IMR-90 (cell line): ENCODE measurements around the gene ACTC1. TPM values are rescaled to one million over a fixed set of nuclear protein-coding genes. Genes with fewer than 3 reads are reported as not detected.
A peak's percentile ranks its signal among the peaks of the same experiment; 100 is the strongest.

ENCODE experiments used
- ATAC-seq: fragments of 200-7000 bp; cut with Tn5 transposase; 2 replicates; pipeline ENCODE4 v1.9.1; 2020; ENCODE audit warnings: low read depth, mild to moderate bottlenecking, moderate library complexity
- BruUV-seq: library from RNA; stranded (reverse); fragments of 400-500 nt; replicated peaks from 2 replicates; lab custom pipeline; 2021; lab: Mats Ljungman, UMichigan
- CTCF ChIA-PET: fragments of 300-600 bp; formaldehyde crosslinking; extraction: SDS; loops from one replicate; lab custom pipeline; 2021; ENCODE audit warnings: antibody characterized with exemption; lab: Yijun Ruan, JAX
- POLR2A ChIA-PET: fragments of 300-600 bp; sonication (Branson Sonifier 250); formaldehyde crosslinking; loops from one replicate; lab custom pipeline; 2022; ENCODE audit warnings: antibody characterized with exemption; ENCODE audit not compliant: unreplicated experiment; lab: Charles Lee
- DNase-seq: peaks from one replicate; pipeline ENCODE4 v3.0.0; 2013
- H2AFZ ChIP-seq: replicated peaks from 2 replicates; pipeline ENCODE3; 2013; ENCODE audit warnings: low read length, mild to moderate bottlenecking; ENCODE audit not compliant: poor library complexity
- H2AK5ac ChIP-seq: 2 replicates; pipeline ENCODE4 v1.6.1; 2013; ENCODE audit warnings: low read depth, low read length, inconsistent platforms
- H2AK9ac ChIP-seq: replicated peaks from 2 replicates; pipeline ENCODE3; 2013; ENCODE audit warnings: mild to moderate bottlenecking, low read depth, low read length, moderate library complexity; ENCODE audit not compliant: poor library complexity
- H2BK120ac ChIP-seq: 2 replicates; pipeline ENCODE4 v1.6.1; 2013; ENCODE audit warnings: low read depth, low read length, inconsistent platforms
- H2BK15ac ChIP-seq: 3 replicates; pipeline ENCODE4 v1.6.1; 2013; ENCODE audit warnings: low read depth, low read length, inconsistent platforms
- H2BK20ac ChIP-seq: 2 replicates; pipeline ENCODE4 v1.6.1; 2013; ENCODE audit warnings: low read depth, mild to moderate bottlenecking, inconsistent platforms, low read length, moderate library complexity
- H2BK5ac ChIP-seq: 2 replicates; pipeline ENCODE4 v1.6.1; 2013; ENCODE audit warnings: mild to moderate bottlenecking, low read depth, low read length, inconsistent platforms; ENCODE audit not compliant: poor library complexity, severe bottlenecking
- H3K14ac ChIP-seq: replicated peaks from 2 replicates; pipeline ENCODE4 v1.6.1; 2013; ENCODE audit warnings: low read depth, low read length, inconsistent platforms
- H3K18ac ChIP-seq: 2 replicates; pipeline ENCODE4 v1.6.1; 2013; ENCODE audit warnings: low read depth, low read length, control low read depth
- H3K23ac ChIP-seq: 2 replicates; pipeline ENCODE4 v1.6.1; 2013; ENCODE audit warnings: low read depth, low read length, inconsistent platforms
- H3K27ac ChIP-seq: 2 replicates; pipeline ENCODE4 v1.5.1; 2013; ENCODE audit warnings: mild to moderate bottlenecking, control low read depth, low read length; ENCODE audit not compliant: insufficient read depth
- H3K27me3 ChIP-seq: 2 replicates; pipeline ENCODE4 v1.6.1; 2013; ENCODE audit warnings: low read length; ENCODE audit not compliant: control insufficient read depth, insufficient read depth
- H3K36me3 ChIP-seq: 2 replicates; pipeline ENCODE4 v1.6.1; 2013; ENCODE audit warnings: low read length, mixed read lengths; ENCODE audit not compliant: control insufficient read depth, insufficient read depth
- H3K4ac ChIP-seq: 2 replicates; pipeline ENCODE4 v1.6.1; 2013; ENCODE audit warnings: low read depth, low read length, inconsistent platforms
- H3K4me1 ChIP-seq: 2 replicates; pipeline ENCODE4 v1.6.1; 2013; ENCODE audit warnings: low read length, mixed read lengths; ENCODE audit not compliant: control insufficient read depth, insufficient read depth
- H3K4me2 ChIP-seq: 2 replicates; pipeline ENCODE4 v1.6.1; 2013; ENCODE audit warnings: low read depth, mild to moderate bottlenecking, control low read depth, low read length, moderate library complexity
- H3K4me3 ChIP-seq: 2 replicates; pipeline ENCODE4 v1.5.1; 2013; ENCODE audit warnings: low read depth, mild to moderate bottlenecking, control low read depth, low read length, moderate library complexity; ENCODE audit not compliant: insufficient read depth
- H3K56ac ChIP-seq: 2 replicates; pipeline ENCODE4 v1.6.1; 2013; ENCODE audit warnings: low read length, inconsistent platforms; ENCODE audit not compliant: insufficient read depth; ENCODE audit errors: extremely low read depth
- H3K79me1 ChIP-seq, 2 experiments: 2 replicates each; pipeline ENCODE4 v1.6.1; 2013; ENCODE audit warnings: low read length in 2 of 2, inconsistent platforms in 1 of 2, low read depth in 1 of 2
- H3K9ac ChIP-seq: 2 replicates; pipeline ENCODE4 v1.6.1; 2013; ENCODE audit warnings: low read depth, low read length, control low read depth
- H3K9me1 ChIP-seq: 2 replicates; pipeline ENCODE4 v1.6.1; 2013; ENCODE audit warnings: low read length, inconsistent platforms; ENCODE audit not compliant: insufficient read depth
- H3K9me3 ChIP-seq: 2 replicates; pipeline ENCODE4 v1.6.1; 2013; ENCODE audit warnings: low read length; ENCODE audit not compliant: control insufficient read depth, insufficient read depth
- H4K20me1 ChIP-seq: 2 replicates; pipeline ENCODE4 v1.6.1; 2013; ENCODE audit warnings: low read length, inconsistent platforms; ENCODE audit not compliant: insufficient read depth
- H4K5ac ChIP-seq: 2 replicates; pipeline ENCODE4 v1.6.1; 2013; ENCODE audit warnings: mild to moderate bottlenecking, low read depth, low read length, control low read depth
- H4K8ac ChIP-seq, 2 experiments: 2 replicates each; pipeline ENCODE4 v1.6.1; 2013; ENCODE audit warnings: low read depth in 2 of 2, low read length in 2 of 2, control low read depth in 1 of 2, inconsistent platforms in 1 of 2
- H4K91ac ChIP-seq: 2 replicates; pipeline ENCODE4 v1.6.1; 2013; ENCODE audit warnings: low read depth, low read length, inconsistent platforms; ENCODE audit not compliant: insufficient read depth
- BHLHE40 ChIP-seq: fragments of 150-350 bp; IDR thresholded peaks from 2 replicates; pipeline ENCODE4 v1.6.1; 2016; ENCODE audit warnings: mild to moderate bottlenecking, low read depth, low read length
- CEBPB ChIP-seq: IDR thresholded peaks from 2 replicates; pipeline ENCODE4 v1.6.1; 2012; ENCODE audit warnings: low read depth, low read length, improper control_type of control experiment
- CHD1 ChIP-seq: IDR thresholded peaks from 2 replicates; pipeline ENCODE4 v1.6.1; 2012; ENCODE audit warnings: low read depth, low read length, improper control_type of control experiment
- CTCF ChIP-seq: conservative IDR thresholded peaks from 2 replicates; pipeline ENCODE4 v1.5.1; 2012; ENCODE audit warnings: mild to moderate bottlenecking, low read depth, low read length, improper control_type of control experiment
- FOS ChIP-seq: fragments of 150-350 bp; IDR thresholded peaks from 2 replicates; pipeline ENCODE4 v1.6.1; 2016; ENCODE audit warnings: low read depth, low read length
- MAFK ChIP-seq: IDR thresholded peaks from 2 replicates; pipeline ENCODE4 v1.6.1; 2012; ENCODE audit warnings: low read depth, low read length, improper control_type of control experiment
- MAZ ChIP-seq: IDR thresholded peaks from 2 replicates; pipeline ENCODE4 v1.6.1; 2012; ENCODE audit warnings: low read depth, mild to moderate bottlenecking, low read length, improper control_type of control experiment, moderate library complexity, borderline replicate concordance
- MXI1 ChIP-seq: IDR thresholded peaks from 2 replicates; pipeline ENCODE4 v1.6.1; 2012; ENCODE audit warnings: low read depth, mild to moderate bottlenecking, low read length, moderate library complexity, borderline replicate concordance
- NFE2L2 ChIP-seq: fragments of 150-350 bp; IDR thresholded peaks from 2 replicates; pipeline ENCODE4 v1.6.1; 2016; ENCODE audit warnings: low read depth, mild to moderate bottlenecking, low read length
- POLR2A ChIP-seq: IDR thresholded peaks from 2 replicates; pipeline ENCODE4 v1.6.1; 2012; ENCODE audit warnings: mild to moderate bottlenecking, low read depth, low read length
- RFX5 ChIP-seq: IDR thresholded peaks from 2 replicates; pipeline ENCODE4 v1.8.0; 2012; ENCODE audit warnings: low read depth, mild to moderate bottlenecking, low read length, moderate library complexity
- SMC3 ChIP-seq: fragments of 150-350 bp; IDR thresholded peaks from 2 replicates; pipeline ENCODE4 v1.6.1; 2016; ENCODE audit warnings: low read depth, mild to moderate bottlenecking, antibody characterized with exemption, low read length, moderate library complexity
- USF2 ChIP-seq: fragments of 150-350 bp; IDR thresholded peaks from 2 replicates; pipeline ENCODE4 v1.6.1; 2017; ENCODE audit warnings: mild to moderate bottlenecking, antibody characterized with exemption, low read length, low read depth
- WGBS, 2 experiments: methylation state at CpG; one replicate each; pipeline versions ENCODE4 v1.1.5 to v1.1.7; 2013; ENCODE audit warnings: missing lambda C conversion rate in 2 of 2; ENCODE audit not compliant: insufficient read length in 1 of 2; ENCODE audit errors: extremely low coverage in 2 of 2; 5-methylcytosine and 5-hydroxymethylcytosine counted together
- dilution Hi-C: fragments of 300-500 bp; cut with HindIII; formaldehyde crosslinking; loops from one replicate; pipeline ENCODE4 v1.14.3; 2018; ENCODE audit warnings: low sequenced_read_pairs; ENCODE audit not compliant: unreplicated experiment
- in situ Hi-C: fragments of 300-500 bp; cut with MboI; formaldehyde crosslinking; loops from 3 replicates; pipeline ENCODE4 v1.14.3; 2019; ENCODE audit warnings: low sequenced_read_pairs, inconsistent platforms, mixed read lengths
- intact Hi-C: fragments of 100-400 bp; cut with micrococcal nuclease; formaldehyde crosslinking; loops from 2 replicates; pipeline ENCODE4 v1.10.0; 2022
- polyA plus RNA-seq, 3 experiments: library from polyadenylated mRNA; depleted of rRNA; stranded (reverse); fragments of >200 nt; gene quantifications; 2 replicates each; pipeline ENCODE4 v1.2.3, GENCODE V29; 2012; ENCODE audit warnings: low replicate concordance in 1 of 3
- total RNA-seq: library from RNA; depleted of rRNA; stranded (reverse); fragments of >200 nt; gene quantifications from 2 replicates; pipeline ENCODE4 v1.2.3, GENCODE V29; 2012
- TF ChIP-seq, protein P1 (sequence below): fragments of 150-350 bp; IDR thresholded peaks from 2 replicates; pipeline ENCODE4 v1.6.1; 2016; ENCODE audit warnings: low read depth, mild to moderate bottlenecking, low read length, moderate library complexity, borderline replicate concordance

ACTC1 gene
- total and polyA plus RNA-seq, 2 of the 4 experiments (the other 2 are of a cell fraction) = 1.1 to 2.8 TPM

DNA sequence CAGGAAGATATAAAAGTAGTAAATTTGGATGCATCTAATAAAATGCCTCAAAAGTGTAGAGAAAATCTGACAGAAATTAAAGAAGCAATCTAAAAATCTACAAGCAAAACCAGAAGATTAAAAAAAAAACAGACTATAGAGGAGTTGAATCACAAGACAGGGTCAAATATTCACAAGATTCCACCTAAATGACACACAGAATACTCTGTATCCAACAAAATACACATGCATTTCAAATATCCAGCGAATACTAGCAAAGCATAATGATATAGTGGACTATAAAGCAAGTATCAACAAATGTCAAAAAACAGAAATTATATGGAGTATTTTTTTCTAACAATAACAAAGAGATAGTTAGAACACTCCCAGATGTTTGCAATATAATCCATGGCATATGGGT lies 20.5 kb upstream of the ACTC1 start:
- no peaks in the 10 kb centered on the region for H3K9me3 ChIP-seq
- no TSS peak for BruUV-seq
- no peaks in the 10 kb centered on the region for H3K36me3 ChIP-seq
- H3K14ac ChIP-seq = no peak overlapping the region
- H3K23ac ChIP-seq = no peak overlapping the region
- H2BK20ac ChIP-seq = no peak overlapping the region
- no peaks in the 10 kb centered on the region for H4K20me1 ChIP-seq
- TF ChIP-seq MAZ = no peak
- TF ChIP-seq POLR2A = no peak
- TF ChIP-seq, protein P1, sequence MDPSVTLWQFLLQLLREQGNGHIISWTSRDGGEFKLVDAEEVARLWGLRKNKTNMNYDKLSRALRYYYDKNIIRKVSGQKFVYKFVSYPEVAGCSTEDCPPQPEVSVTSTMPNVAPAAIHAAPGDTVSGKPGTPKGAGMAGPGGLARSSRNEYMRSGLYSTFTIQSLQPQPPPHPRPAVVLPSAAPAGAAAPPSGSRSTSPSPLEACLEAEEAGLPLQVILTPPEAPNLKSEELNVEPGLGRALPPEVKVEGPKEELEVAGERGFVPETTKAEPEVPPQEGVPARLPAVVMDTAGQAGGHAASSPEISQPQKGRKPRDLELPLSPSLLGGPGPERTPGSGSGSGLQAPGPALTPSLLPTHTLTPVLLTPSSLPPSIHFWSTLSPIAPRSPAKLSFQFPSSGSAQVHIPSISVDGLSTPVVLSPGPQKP = no peak
- no peak for TF ChIP-seq CEBPB
- TF ChIP-seq SMC3 = no peak
- TF ChIP-seq MXI1 = no peak
- TF ChIP-seq NFE2L2 = no peak
- no peak for TF ChIP-seq USF2
- no peak for TF ChIP-seq BHLHE40
- no peak for TF ChIP-seq FOS
- no peak for TF ChIP-seq CTCF
- TF ChIP-seq RFX5 = no peak
- TF ChIP-seq CHD1 = no peak
- TF ChIP-seq MAFK = no peak
- WGBS, 2 experiments = no CpG with 5 or more reads among the region's 1 CpG
- H4K8ac ChIP-seq = no peak overlapping the region
- intact Hi-C loops (no loop called here), in situ Hi-C loops (no loop called here), dilution Hi-C loops (no loop called here)
- POLR2A ChIA-PET = no interaction called here
- H3K4me3 ChIP-seq = no peak overlapping the region
- DNase-seq = peak; percentile 69
- no peak overlapping the region for H4K91ac ChIP-seq
- peak; percentile 44 for ATAC-seq
- CTCF ChIA-PET = no interaction called here
- H2BK15ac ChIP-seq = no peak overlapping the region
- H2BK120ac ChIP-seq = no peak overlapping the region
- H2BK5ac ChIP-seq = peak overlapping the region; percentile 57
- H2AK5ac ChIP-seq = no peak overlapping the region
- no peak overlapping the region for H2AK9ac ChIP-seq
- H3K56ac ChIP-seq = no peak overlapping the region
- no peak overlapping the region for H4K5ac ChIP-seq
- no peak overlapping the region; the same call in 1 of the 2 replicates for H3K18ac ChIP-seq
- H3K4me2 ChIP-seq = no peak overlapping the region
- peaks cover 2% of the 10 kb centered on the region; the same call in 1 of the 2 replicates for H3K27me3 ChIP-seq
- H3K4me1 ChIP-seq = peaks cover 23% of the 10 kb centered on the region
- peaks cover 12% of the 10 kb centered on the region for H3K9me1 ChIP-seq
- H3K79me1 ChIP-seq = peaks cover 0 to 3% of the 10 kb centered on the region in 2 experiments; a peak in 1 of 4 replicates
- no peak overlapping the region for H3K27ac ChIP-seq
- H2AFZ ChIP-seq = no peak overlapping the region
- no peak overlapping the region for H3K9ac ChIP-seq
- no peak overlapping the region for H3K4ac ChIP-seq
